ENCODE results near the gene NSUN4.

DNA sequence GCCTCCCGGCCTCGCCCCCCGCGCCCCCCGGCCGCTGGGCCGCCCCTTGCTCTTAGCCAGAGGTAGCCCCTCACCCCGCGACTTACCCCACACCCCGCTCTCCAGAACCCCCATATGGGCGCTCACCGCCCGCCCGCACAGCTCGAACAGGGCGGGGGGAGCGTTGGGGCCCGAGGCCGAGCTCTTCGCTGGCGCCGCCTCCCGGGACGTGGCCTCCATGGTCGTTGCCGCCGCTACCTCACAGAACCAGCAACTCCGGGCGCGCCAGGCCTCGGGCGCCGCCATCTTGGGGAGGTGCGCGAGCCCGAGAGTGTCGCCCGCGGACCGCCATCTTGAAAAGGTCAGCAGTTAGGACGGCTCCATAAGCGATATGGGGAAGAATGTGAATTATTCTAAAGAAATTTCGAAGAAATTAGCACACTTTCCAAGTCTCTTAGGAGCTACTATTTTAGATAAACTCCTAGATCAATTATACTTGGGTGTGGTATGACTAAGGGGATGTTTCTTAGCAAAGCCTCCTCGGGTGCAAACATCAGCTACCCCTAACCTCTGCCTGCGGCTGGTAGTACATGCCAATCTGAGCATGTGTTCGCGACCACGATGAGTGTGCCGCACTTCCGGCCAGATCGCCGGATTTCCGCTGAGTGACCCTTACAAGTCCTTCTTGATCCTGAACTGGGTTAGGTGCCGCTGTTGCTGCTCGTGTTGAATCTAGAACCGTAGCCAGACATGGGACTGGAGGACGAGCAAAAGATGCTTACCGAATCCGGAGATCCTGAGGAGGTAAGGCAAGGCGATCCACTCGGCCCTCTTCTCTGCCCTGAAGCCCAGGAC is 37.4 kb upstream of the NSUN4 start, which contains the start of the genes LRRC41 and UQCRH:
- TF ChIP-seq POLR2AphosphoS5 (IDR thresholded peaks at IDR 0.05; ENCODE audit: low read depth, low read length) (peak; percentile 66), POLR2A (IDR thresholded peaks at IDR 0.05; ENCODE audit: low read depth, low read length) (peak; percentile 73), TAF1 (IDR thresholded peaks at IDR 0.05; ENCODE audit: low read depth, low read length) (peak; percentile 94)

Measured in GM12891 (cell line).